ENCODE data around the gene BAZ1B.
A peak's percentile ranks its signal among the peaks of the same experiment; 100 is the strongest.
"Not testable (repeated sequence)": the region's sequence is repeated elsewhere in the genome, so short reads cannot be mapped to it uniquely, and the experiment has no call there.

The BAZ1B gene

GRCh38 chr7:73522105-73522872, at the start of gene BAZ1B:
Gene BAZ1B (minus strand): TSS chr7:73522293. CDS start chr7:73521933, 360 bp downstream.
- peak; percentile 98 for DNase-seq

GRCh38 chr7:73570977-73571376, 48.9 kb upstream of the BAZ1B start:
- no peak for DNase-seq

DNA sequence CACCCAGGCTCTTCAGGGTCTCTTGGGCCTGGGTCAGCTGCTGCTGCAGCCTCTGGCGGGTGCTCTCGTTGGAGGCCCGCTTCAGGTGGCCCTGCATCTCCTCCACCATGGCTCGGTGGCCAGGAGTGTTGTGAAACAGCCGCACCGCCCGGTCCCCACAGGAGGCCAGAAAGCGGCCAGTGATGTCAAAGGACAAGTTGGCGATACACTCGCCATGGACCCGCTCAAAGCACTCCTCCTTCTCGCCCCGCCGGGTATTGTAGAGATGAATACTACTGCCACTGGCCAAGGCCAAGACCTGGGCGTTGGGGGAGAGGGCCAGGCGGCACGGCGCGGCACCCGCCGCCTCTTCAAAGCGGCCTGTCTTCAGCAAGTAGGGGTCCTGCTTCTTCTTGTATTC, 48.4 kb upstream of the BAZ1B start:
- no peak for DNase-seq

DNA sequence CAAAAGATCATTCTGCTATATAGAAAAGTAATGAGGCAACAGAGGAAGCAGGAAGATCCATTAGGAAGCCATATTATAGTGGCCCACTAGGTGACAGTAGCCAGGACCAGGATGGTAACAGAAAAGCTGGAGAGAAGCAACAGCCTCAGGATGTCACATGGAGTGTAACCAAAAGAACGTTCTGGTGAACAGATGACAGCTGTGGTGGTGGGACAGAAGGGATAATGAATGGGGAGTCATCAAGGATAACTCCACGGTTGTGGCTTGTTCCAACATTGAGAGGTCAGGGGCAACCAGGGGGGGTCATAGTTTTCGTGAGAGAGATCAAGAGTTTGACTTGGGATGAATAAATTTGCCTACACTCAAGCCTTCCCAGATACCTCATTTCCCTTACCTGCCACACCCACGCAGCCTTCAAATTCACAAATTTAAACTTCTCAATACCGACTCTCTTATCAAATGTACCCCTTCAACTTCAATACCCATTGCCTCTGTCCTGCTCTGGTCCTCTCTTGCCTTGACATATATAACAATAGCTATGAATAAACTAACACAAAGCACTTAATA, 47.0 kb upstream of the BAZ1B start:
- no peak for DNase-seq

- DNase-seq, result no peak
Measured at GRCh38 chr7:73567846-73568685, 46.0 kb upstream of the BAZ1B start.

DNA sequence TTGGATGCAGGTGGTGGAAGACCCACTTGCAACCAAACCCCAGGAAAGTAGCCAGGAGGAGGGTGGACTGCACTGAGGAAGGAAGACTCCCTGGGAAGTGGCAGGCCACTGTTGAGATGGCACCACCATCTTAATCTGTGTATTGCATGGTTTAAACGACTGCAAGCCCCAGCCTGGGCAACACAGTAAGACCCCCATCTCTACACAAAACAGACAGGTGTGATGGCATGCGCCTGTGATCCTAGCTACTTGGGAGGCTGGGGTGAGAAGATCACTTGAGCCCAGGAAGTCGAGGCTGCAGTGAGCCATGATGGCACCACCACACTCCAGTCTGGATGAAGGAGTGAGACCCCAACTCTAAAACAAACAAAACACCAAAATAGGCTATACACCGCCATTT, 45.0 kb upstream of the BAZ1B start:
- DNase-seq, result no peak

- not testable (repeated sequence) for DNase-seq
Measured at GRCh38 chr7:73566431-73566830, 44.3 kb upstream of the BAZ1B start.

GRCh38 chr7:73565675-73566340, 43.7 kb upstream of the BAZ1B start:
- DNase-seq, result no peak

DNA sequence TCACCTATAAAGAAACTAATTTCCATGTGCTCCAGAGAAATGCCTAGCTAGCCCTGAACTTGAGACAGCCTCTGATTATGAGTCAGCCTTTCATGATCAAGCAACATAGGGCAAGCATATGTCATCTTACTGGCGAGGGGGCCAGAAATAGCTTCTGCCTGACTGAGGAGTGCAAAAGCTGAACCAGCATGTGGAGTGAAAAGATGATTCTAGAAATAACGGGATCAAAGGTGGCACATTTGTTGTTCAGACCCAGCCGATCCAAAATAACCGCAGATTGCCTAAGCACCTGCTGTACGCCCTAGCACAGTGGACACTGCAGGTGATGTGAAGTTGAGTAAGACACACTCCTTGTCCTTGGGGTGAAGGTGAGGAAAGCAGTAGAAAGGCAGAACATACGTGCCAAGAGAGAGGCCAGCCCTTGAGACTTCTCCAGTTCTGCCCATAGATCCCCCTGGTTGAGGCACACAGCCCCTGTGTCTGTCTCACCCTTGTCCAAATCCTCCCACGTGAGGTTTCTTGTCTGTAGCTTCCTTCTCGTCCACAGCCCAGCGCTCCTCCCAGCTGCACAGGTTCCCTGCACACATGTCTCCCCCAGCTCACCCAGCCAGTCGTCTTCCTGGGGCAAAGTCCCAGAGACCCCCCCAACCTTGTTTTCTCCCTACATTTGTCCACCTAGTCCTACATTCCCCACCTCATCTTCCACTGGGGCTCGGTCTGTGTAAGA, 38.2 kb upstream of the BAZ1B start:
- DNase-seq, result no peak

GRCh38 chr7:73557397-73558257, 35.5 kb upstream of the BAZ1B start, which contains the start of gene BCL7B:
Gene BCL7B (minus strand): TSS chr7:73557690. CDS start chr7:73557578, 112 bp downstream.
- DNase-seq, result peak; percentile 85

GRCh38 chr7:73557108-73557396, 35.0 kb upstream of the BAZ1B start:
- DNase-seq, result peak; percentile 93

GRCh38 chr7:73556208-73557107, 34.4 kb upstream of the BAZ1B start:
- no peak for DNase-seq

DNA sequence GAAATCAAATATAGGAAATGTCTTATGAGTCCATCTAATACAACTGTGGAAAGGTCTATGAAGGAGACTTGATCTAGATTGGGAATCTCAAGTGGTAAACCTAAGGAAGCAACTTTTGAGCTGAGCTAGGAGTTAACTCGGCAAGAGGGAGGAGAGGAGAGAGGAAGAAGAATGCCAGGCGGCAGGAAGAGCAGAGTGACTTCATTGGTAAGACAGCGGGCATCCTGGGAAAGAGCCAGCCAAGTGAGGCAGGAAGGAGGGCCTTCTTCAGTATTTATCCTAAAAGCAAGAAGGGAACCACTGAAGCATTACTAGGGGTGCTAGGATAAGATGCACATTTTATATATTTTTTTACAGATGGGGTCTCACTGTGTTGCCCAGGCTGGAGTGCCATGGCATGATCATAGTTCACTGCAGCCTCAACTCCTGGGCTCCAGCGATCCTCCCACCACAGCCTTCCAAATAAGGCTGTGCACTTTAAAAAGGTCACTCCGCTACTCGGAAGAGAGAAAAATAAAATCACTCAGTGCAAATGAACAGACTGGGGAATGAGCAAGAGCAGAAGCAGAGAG, 33.4 kb upstream of the BAZ1B start:
- no peak for DNase-seq

DNA sequence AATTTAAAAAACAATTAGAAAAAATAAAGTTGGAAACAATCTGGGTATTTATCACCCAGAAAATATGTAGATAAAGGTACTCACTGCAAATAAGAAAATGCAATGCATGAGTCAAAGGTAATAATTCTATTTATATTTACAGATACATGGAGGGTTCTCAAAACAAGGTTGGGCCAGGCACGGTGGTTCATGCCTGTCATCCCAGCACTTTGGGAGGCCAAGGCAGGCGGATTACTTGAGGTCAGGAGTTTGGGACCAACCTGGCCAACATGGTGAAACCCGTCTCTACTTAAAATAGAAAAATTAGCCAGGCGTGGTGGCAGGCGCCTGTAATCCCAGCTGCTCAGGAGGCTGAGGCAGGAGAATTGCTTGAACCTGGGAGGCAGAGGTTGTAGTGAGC, 28.0 kb upstream of the BAZ1B start:
- not testable (repeated sequence) for DNase-seq

- no peak for DNase-seq
Measured at GRCh38 chr7:73549176-73549575, 27.1 kb upstream of the BAZ1B start.

GRCh38 chr7:73547841-73548240, 25.7 kb upstream of the BAZ1B start:
- DNase-seq, result no peak

- DNase-seq, result no peak
Measured at GRCh38 chr7:73544678-73545077, 22.6 kb upstream of the BAZ1B start.

DNA sequence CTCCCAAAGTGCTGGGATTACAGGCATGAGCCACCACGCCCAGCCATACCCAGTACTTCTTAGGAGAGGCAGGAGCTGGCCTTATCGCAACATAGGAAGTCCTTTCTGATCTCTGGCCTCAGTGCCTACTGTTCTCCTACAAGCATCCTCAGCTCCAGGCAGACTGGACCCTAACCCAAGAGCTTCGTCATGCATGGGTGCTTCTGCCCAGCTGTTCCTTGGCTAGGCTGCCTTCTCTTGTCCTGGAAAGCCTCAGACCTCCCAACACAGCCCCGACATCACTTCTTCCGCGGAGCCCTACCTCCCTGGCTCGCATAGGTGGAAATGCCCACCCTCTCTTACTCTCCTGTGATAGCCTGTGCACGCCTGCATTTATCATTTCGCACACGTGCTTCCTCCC, 19.6 kb upstream of the BAZ1B start:
- DNase-seq, result no peak

DNA sequence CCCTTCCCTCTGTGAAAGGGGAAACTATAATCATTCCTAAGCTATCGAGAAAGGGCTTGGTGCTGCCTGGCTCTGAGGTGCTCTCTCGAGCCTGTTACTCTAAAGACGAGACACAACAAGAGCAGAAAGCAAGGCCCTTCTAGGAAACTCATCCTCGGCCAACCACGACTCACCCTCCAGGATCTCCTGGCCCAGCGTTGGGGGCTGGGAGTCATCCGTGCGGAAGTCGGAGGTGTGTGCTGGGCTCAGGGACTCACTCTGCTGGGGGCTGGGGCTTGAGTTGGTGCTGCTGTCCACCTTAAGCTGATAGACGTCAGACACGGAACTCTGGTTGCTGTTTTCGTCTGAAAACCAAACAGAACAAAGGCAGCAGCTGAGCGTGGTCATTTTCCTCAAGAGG, 17.6 kb upstream of the BAZ1B start:
- DNase-seq, result no peak

DNA sequence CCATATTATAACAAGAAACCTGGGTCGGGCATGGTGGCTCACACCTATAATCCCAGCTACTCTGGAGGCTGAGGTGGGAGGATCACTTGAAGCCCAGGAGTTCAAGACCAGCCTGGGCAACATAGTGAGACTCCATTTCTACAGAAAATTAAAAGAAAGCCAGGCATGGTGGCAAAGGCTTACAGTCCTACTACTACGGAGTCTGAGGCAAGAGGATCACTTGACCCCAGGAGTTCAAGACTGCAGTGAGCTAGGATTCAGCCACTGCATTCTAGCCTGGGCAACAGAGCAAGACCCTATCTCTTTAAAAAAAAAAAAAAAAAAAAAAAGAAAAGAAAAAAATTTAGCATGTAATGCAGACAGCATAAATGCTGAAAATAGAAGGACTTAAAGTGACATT, 16.4 kb upstream of the BAZ1B start:
- not testable (repeated sequence) for DNase-seq

Measured in CD4-positive, alpha-beta T cell treated with Interleukin-10 for 1 hour (primary cell).